Gastroesophageal sphincter (tissue), 4 donors: Measurements from ENCODE around the gene RPS3. TPM values are rescaled to one million over a fixed set of nuclear protein-coding genes. Genes with fewer than 3 reads are reported as not detected.

Experiments
- ATAC-seq: fragments of 150-250 bp; one replicate; pipeline ENCODE4 v1.9.1; 2016; ENCODE audit warnings: mild to moderate bottlenecking, moderate library complexity
- H3K27ac ChIP-seq, 4 donors: fragments of 200-600 bp; sonication (generic) in 3 of 4; 1 replicate in 3 of 4; 2 replicates in 1 of 4; pipeline ENCODE4 v1.5.1; 2016 to 2019
- H3K27me3 ChIP-seq: fragments of 200-600 bp; sonication (generic); one replicate; pipeline ENCODE4 v1.5.1; 2019
- H3K36me3 ChIP-seq, 2 donors: fragments of 200-600 bp; sonication (generic); one replicate each; pipeline ENCODE4 v1.5.1; 2019; ENCODE audit warnings: control low read depth in 1 of 2
- H3K4me1 ChIP-seq, 3 donors: fragments of 200-600 bp; sonication (generic); 1 replicate in 2 of 3; 2 replicates in 1 of 3; pipeline ENCODE4 v1.5.1; 2016 to 2019; ENCODE audit warnings: control low read depth in 2 of 3
- H3K4me3 ChIP-seq, 2 donors: fragments of 200-600 bp; sonication (generic); one replicate each; pipeline ENCODE4 v1.5.1; 2019; ENCODE audit warnings: mild to moderate bottlenecking in 1 of 2, moderate library complexity in 1 of 2
- H3K9me3 ChIP-seq, 3 donors: fragments of 200-600 bp; sonication (generic); one replicate each; pipeline ENCODE4 v1.5.1; 2017 to 2019; ENCODE audit warnings: control low read depth in 2 of 3
- EP300 ChIP-seq: sonication (generic); formaldehyde crosslinking; IDR thresholded peaks from one replicate; pipeline ENCODE4 v1.6.1; 2017; ENCODE audit warnings: antibody characterized with exemption, mild to moderate bottlenecking
- POLR2A ChIP-seq, 2 donors: fragments of 450-650 bp; IDR thresholded peaks; one replicate each; pipeline ENCODE4 v1.6.1; 2017; ENCODE audit warnings: antibody characterized with exemption in 2 of 2, mild to moderate bottlenecking in 2 of 2, moderate library complexity in 1 of 2
- POLR2AphosphoS5 ChIP-seq: sonication (generic); formaldehyde crosslinking; IDR thresholded peaks from one replicate; pipeline ENCODE4 v1.6.1; 2017; ENCODE audit warnings: antibody characterized with exemption
- WGBS, 2 donors: methylation state at CpG; one replicate each; pipeline ENCODE4 v1.1.5; 2018; ENCODE audit warnings: low coverage in 1 of 2; 5-methylcytosine and 5-hydroxymethylcytosine counted together
- total RNA-seq, 4 donors: library from RNA; depleted of rRNA; stranded (reverse); fragments of >200 nt; gene quantifications; one replicate each; pipeline ENCODE4 v1.1.0, GENCODE V29; 2016
- TF ChIP-seq, protein P1 (sequence below), 4 experiments: fragments of 200-600 bp in 2 of 4; fragments of 450-650 bp in 2 of 4; sonication (generic) in 1 of 4; IDR thresholded peaks; one replicate each; pipeline ENCODE4 v1.5.1; 2017 to 2019; ENCODE audit warnings: antibody characterized with exemption in 4 of 4, mild to moderate bottlenecking in 2 of 4, moderate library complexity in 2 of 4

The RPS3 gene
- total RNA-seq, 4 donors from 2014 or later = 767 to 1,946 (median 1,260) TPM

DNA sequence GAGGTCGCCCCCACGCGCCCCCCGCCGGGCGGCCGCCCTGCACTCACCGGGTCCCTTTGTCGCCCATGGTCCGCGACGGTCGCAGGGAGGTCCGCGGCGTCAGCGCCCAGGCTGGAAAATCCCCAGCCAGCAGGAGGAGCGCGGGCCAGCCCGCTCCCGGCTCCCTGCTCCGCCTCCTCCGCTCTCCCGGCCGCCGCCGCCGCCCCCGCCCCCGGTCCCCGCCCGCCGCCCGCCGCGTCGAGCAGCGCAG lies 47.9 kb upstream of the RPS3 start, which contains the start of gene ARRB1:
Gene ARRB1, minus strand, starts transcription at position 121 of the 250 bp plus-strand sequence. Its CDS starts 54 bp downstream, at position 67.
- no peaks in the 10 kb centered on the region for H3K27me3 ChIP-seq
- peaks cover 8 to 61% (median 38%) of the 10 kb centered on the region in 3 donors for H3K4me1 ChIP-seq
- TF ChIP-seq POLR2AphosphoS5 = no peak
- TF ChIP-seq, protein P1, sequence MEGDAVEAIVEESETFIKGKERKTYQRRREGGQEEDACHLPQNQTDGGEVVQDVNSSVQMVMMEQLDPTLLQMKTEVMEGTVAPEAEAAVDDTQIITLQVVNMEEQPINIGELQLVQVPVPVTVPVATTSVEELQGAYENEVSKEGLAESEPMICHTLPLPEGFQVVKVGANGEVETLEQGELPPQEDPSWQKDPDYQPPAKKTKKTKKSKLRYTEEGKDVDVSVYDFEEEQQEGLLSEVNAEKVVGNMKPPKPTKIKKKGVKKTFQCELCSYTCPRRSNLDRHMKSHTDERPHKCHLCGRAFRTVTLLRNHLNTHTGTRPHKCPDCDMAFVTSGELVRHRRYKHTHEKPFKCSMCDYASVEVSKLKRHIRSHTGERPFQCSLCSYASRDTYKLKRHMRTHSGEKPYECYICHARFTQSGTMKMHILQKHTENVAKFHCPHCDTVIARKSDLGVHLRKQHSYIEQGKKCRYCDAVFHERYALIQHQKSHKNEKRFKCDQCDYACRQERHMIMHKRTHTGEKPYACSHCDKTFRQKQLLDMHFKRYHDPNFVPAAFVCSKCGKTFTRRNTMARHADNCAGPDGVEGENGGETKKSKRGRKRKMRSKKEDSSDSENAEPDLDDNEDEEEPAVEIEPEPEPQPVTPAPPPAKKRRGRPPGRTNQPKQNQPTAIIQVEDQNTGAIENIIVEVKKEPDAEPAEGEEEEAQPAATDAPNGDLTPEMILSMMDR (IDR thresholded peaks at IDR 0.05) = peak in 2 of 4 experiments; percentile 8 to 35
- TF ChIP-seq EP300 = no peak
- TF ChIP-seq POLR2A (IDR thresholded peaks at IDR 0.05) = peak in 1 of 2 donors; percentile 20
- H3K27ac ChIP-seq = peak within 1 kb of the TSS; percentile 90 to 98 (median 95)
- WGBS, 2 donors = no CpG with 5 or more reads among the region's 38 CpGs
- ATAC-seq = peak; percentile 78
- H3K36me3 ChIP-seq = no peaks in the 10 kb centered on the region
- peak within 1 kb of the TSS; percentile 93 to 94 for H3K4me3 ChIP-seq
- H3K9me3 ChIP-seq = no peaks in the 10 kb centered on the region

GRCh38 chr11:75351791-75352587 lies 47.3 kb upstream of the RPS3 start:
- 0 to 3% methylated on average over 4 to 6 of the region's 64 CpGs for WGBS, 2 donors
- Histone ChIP-seq H3K36me3 (no peaks in the 10 kb centered on the region), H3K9me3 (no peaks in the 10 kb centered on the region), H3K27ac (peak overlapping the region; percentile 35 to 98 (median 93)), H3K27me3 (no peaks in the 10 kb centered on the region), H3K4me3 (peak overlapping the region; percentile 93 to 94), H3K4me1 (peaks cover 6 to 56% (median 33%) of the 10 kb centered on the region in 3 donors)
- TF ChIP-seq, protein P1 (IDR thresholded peaks at IDR 0.05) = no peak
- TF ChIP-seq POLR2A (IDR thresholded peaks at IDR 0.05) = peak; percentile 12 to 40
- peak; percentile 35 for TF ChIP-seq POLR2AphosphoS5
- peak; percentile 11 for ATAC-seq

DNA sequence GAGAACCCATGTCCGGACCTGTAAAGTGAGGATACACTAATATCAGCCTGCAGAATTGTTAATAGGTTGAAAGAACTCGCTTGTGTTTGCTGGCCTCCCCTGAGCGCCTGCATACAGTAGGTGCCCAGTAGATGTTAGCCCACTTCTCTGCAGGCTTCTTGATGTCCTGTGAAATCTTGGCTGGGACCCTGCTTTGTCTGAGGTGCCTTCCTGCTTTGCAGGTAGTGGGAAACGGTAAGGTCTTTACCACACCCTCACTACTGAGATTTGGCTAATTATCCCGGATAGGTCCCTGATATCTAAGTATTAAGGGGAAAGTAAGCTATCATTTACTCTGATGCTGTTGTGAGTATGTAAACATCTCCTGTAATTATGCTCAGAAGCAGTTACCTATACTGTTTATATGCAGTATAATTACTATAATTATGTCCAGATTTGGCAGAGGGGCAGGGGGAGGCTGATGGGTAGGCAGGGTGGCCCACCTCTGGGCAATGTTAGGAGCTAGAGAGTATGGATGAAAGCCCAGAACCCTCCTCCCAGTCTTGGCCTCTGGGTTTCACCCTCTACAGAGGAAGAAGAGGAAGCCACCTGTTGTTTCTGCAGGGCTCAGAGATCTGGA lies 46.6 kb upstream of the RPS3 start:
- ATAC-seq = no peak
- Histone ChIP-seq H3K36me3 (no peaks in the 10 kb centered on the region), H3K4me3 (peak overlapping the region in 1 of 2 donors; percentile 94), H3K9me3 (no peaks in the 10 kb centered on the region), H3K27ac (peak overlapping the region in 3 of 4 donors; percentile 90 to 98 (median 96)), H3K27me3 (no peaks in the 10 kb centered on the region), H3K4me1 (peaks cover 0 to 49% (median 26%) of the 10 kb centered on the region in 3 donors)
- 18 to 53% methylated on average over 1 to 5 of the region's 5 CpGs for WGBS, 2 donors
- TF ChIP-seq POLR2AphosphoS5 (no peak), POLR2A (IDR thresholded peaks at IDR 0.05) (no peak), EP300 (no peak)
- TF ChIP-seq, protein P1 (IDR thresholded peaks at IDR 0.05) = no peak

DNA sequence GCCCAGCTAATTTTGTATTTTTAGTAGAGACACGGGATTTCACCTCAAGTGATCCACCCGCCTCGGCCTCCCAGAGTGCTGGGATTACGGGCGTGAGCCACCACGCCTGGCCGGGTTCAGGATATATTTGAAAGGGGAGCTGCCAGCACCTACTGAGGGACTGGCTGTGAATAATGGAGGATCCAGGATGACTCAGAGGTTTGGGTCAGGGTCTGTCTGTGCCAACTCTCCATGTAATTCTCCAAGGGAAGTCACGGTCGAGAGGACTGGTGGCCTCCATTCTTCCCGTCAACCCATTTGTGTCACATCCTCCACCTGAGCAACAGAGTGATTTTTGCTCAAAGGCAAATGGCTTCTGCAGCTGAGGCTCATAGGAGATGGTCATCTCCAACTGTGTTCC lies 44.3 kb upstream of the RPS3 start:
- WGBS, 2 donors = no CpG with 5 or more reads among the region's 10 CpGs
- Histone ChIP-seq H3K36me3 (no peaks in the 10 kb centered on the region), H3K4me3 (no peak overlapping the region), H3K27ac (no peak overlapping the region), H3K4me1 (peaks cover 0 to 25% (median 3%) of the 10 kb centered on the region in 3 donors), H3K9me3 (no peaks in the 10 kb centered on the region), H3K27me3 (no peaks in the 10 kb centered on the region)
- no peak for TF ChIP-seq EP300
- no peak for TF ChIP-seq POLR2A (IDR thresholded peaks at IDR 0.05)
- no peak for TF ChIP-seq POLR2AphosphoS5
- TF ChIP-seq, protein P1 (IDR thresholded peaks at IDR 0.05) = no peak
- no peak for ATAC-seq
